Activated CD4-positive, CD25-positive, alpha-beta regulatory T cell (primary cell): ENCODE measurements around the gene MOB3B.

Experiments
- DNase-seq, 4 experiments: peaks; one replicate each; lab custom pipeline; 2025; lab: John Stamatoyannopoulos, UW

The MOB3B gene

DNA sequence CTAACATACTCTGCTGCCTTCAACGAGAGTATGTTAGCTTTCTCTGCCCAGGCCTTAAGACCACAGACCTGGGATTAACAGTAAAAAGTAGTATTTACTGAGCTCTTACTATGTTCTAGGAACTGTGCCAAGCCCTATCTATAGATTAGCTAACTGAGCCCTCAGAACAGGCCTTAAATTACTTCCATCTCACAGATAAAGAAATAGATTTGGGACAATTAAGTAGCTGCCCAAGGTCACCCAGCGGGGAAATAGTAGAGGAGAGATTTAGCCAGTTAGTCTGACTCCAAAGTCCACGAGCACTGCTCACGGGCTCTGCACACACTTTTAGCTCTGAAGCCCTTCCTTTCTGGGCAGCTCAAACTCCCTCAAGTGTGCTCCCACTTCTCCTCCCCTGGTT is 168.1 kb downstream of the MOB3B start:
- DNase-seq, result no peak

DNA sequence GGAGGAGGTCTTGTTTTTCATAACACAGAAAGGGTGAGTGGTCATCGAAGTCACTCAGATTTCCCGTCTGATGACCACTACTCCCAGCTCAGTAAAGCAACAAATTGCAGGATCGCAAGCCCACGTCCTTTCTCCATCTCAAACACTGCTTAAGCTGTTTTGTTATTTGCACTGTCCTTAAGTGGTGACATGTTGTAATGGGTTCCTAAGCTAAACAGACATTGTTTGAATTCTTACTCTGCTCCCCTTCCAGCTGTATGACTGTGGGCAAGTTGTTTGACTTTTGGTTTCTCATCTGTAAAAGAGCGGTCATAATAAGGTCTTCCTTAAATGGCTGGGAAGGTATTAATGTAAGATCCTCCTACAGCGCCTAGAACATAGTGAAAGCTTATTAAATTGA is 169.9 kb downstream of the MOB3B start:
- DNase-seq, result no peak

DNA sequence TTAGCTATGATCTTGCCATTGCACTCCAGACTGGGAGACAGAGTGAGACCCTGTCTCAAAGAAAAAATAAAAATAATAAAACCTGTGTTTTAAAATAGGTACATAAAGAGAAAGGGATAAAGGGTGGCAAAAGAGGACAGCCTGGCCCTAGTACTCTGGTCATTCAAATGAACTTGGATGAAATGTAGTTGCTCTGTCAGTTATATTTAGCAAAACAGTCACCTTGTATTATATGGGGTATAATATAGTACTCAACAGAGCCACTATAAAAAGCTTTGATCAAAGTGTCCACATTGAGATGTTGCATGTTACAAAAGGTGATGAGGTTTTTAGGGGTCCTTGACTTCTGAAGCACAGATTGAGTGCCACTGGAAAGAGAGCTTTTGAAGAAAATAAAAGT is 171.6 kb downstream of the MOB3B start:
- no peak for DNase-seq

DNA sequence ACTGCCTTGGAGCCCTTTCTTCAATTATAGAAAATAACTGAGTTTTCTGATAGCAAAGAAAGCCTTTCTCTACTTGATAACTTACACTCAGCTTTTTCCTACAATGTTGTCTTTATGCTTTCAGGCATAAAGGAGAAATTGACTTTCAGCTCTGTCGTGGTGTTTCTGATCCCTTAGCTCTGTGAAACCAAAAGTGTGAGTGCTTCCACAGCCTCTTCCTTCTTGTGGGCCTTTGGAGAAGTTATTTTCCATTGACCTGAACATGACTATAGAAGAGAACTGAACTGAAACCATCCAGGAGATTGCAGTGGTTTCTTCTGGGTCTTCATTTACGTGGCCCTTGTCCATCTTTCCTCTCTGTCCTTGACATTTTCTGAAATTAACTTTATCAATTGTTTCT is 173.2 kb downstream of the MOB3B start:
- no peak for DNase-seq

DNA sequence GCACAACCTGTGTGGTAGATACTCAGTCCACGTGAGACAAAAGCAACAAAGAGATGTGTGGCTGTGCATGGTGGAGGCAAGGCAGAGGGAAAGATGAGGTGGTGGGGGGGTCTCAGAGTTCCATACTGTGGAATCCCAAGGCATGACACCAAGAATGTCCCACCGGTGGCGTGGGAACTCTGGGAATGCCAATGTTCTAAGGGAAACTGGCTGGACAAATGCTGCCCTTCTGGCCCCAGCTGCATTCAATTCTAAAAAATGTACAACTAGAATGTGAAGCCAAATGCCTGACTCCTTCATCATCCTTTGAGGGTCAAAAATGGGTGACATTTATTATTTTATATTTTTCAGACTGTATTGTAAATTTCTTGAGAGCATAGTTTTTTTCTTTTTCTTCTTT is 174.4 kb downstream of the MOB3B start:
- DNase-seq, result no peak

DNA sequence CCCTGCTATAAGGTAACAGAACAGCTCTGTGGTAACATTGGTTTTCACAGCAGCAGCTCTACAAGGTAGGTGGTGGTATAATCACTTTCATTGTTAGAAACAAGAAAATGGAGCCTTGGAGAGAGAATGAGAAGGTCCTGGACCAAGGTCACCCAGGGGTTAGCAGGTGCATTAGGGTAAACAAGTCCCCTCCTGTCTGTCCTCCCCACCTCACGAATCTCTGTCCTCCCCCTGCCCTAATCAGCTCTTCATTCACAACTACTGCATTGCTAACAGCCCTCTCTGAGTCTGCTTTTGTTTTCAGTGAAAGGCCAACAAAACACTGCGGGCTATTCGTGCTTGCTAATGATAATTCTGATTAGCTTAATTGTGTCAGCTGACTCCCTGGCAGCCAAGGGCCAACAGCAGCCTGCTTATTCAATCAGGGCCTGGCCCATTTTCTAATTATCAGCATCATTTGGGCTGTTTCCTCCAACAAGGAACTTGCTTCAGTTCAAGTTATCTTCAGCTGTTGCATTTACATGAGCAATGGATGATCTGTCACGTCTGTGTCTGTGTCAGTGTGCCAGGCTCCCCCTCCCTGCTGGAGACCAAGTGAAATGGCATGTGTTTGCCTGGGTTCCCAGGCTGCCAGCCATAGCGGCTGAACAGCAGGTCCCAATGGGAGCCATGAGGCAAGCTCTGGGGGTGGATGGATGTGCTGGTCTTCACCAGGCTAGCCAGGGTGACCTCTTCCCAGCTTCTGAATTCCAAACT is 176.0 kb downstream of the MOB3B start:
- no peak for DNase-seq

DNA sequence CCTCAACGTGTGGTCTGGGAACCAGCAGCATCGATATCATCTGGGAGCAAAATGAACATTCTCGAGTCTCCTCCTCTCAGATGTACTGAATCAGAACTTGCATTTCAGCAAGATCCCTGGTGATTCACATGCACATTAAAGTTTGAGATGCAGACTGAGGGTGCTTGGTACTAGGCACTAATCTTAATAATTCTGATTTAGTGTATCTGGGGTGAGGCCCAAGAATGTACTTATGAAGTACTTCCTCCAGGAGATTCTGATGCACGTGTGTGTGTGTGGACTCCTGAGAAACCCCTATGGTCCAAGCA is 176.5 kb downstream of the MOB3B start:
- no peak for DNase-seq

DNA sequence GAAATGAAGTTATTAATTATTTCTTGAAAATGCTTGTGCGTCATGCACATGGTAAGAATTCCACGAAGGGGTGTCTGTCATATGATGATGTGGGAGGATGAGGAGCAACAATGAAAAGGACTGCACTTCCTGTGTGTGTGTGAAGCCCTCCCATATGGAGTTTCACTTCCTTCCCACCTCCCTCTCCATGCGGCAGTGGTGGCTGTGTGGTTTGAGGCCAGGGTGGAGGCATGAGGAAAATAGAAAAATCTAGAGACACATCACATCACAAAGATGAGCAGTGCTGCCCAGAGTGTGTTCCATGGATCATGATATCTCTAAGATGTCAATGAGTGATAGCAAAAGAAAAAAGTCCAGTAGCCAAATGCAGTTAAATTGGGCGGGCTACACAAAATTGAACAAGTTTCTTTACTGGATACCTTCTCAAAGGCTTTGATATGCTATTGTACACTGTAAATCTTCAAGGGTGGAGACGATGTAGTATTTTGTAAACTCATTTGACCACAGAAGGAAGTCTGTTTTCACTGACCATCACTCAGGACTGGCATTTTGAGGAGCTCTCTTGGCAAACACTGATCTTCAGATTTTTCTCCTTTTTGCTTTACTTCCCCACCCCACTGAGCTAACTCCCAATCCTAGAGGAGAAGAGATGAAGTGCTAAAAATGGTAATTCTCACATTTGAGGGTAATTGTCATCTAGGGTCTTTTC is 177.0 kb downstream of the MOB3B start:
- no peak for DNase-seq

DNA sequence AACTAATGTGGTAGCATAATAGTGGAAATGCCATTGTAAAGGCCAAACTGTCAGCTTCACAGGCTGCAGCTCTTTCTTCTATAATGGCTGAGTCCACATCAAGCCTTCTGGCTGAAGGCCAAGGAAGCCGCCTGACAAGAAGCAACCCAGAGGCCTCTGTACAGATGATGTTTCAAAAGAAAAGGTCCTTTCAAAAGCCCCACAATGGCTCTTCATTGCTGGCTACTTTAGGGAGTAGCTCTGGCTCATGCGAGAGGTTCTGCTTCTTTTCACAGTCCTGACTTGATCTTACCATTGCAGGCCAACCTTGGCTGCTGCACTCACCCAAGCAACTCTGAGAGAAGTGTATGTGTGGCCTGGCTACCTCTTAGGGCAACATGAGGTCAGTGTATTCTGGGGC is 178.2 kb downstream of the MOB3B start:
- DNase-seq, result no peak

DNA sequence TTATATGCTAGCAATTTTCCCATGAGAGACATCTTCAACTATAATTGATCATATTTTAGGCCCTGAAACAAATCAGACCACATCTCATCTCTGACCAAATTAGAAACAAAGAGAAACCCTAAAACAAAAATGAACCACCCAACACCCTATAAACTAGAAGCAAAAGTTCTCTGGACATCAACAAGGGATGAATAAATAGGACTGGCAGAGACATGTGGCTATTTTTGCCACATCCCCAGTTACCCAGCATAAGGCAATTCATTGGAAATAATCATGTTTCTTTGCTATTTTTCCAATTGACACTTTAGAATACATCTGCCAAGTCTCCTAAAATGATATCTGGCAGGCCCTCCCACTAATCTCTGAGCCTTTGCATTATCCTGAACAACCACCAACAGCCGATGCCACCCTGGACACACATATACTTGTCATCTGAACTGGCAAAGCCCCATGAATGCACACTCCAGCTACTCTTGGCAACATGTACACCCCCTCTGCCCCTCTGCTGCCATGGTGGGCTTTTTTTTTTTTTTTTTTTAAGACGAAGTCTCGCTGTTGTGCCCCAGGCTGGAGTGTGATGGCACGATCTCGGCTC is 179.1 kb downstream of the MOB3B start:
- DNase-seq, result no peak

DNA sequence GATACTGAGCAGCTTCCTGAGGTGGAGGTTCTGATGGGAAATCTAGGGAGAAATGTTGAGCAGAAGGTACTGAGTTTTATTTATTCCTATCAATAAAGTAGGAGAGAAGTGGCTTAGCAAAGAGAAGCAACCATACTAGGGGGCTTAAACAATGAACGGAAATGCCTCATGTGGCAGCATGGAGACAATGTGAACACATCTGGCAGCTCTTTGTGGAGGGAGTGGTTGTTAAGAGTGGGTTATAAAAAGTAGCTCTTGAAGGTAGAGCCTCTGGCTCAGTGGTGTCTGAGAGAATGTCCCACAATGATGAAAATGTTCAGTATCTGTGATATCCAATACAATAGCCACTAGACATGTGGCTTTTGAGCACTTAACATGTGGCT is 179.9 kb downstream of the MOB3B start:
- no peak for DNase-seq

DNA sequence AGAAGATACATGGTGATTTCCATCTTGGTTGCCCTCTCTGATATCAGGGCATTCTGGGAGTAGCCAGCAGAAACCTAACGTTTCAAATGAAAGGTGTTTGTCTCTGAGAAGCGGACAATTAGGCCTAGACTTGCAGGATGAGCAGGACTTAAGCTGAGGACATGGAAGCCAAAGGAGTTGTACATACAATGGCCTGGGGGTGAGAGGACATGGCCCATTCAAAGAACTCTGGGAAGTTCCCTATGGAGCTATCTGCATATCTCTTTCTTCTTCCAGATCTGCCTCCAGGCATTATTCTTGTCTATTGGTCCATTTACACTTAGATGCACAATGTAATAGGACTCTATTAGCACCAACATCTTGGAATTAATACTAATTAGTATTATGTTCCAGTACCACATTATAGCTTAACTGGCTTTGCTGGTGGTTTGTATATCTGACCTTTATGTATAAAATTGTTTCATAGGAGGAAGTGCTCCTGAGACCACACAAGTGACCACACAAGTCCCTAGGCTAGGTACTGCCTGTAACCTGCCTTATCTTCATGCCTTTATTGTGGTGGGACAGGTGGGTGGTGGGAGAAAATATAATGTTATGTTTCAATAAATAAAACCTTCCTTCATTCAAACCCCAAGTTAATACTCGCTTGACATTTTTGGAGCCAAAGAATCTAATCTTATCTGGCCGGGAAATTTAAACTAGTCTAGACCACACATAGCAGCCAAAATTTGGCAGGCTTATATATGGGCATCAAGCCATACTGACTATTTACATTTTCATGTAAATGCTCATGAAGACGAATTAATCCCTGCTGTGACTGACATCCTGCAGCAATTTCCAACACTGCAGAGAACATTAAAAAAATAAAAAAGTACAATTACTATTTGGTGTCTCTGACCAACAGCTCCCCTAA is 180.6 kb downstream of the MOB3B start:
- no peak for DNase-seq

DNA sequence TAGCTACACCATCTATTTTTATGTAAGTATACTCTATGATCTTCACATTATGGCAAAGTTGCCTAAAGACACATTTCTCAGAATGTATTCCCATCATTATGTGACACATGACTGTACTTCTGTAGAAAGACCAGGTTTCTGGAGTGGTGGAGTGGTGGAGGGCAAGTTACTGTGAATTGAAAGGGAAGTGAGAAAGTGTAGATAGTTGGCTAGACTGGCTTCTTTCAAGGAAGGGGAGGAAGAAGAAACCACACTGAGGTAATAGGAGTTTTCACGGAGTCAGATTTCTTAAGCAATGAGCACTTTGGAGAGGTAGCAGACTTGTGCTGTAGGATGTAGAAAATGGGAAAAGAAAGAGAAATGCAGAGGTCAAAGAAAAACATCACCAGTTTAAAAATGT is 181.7 kb downstream of the MOB3B start:
- no peak for DNase-seq

DNA sequence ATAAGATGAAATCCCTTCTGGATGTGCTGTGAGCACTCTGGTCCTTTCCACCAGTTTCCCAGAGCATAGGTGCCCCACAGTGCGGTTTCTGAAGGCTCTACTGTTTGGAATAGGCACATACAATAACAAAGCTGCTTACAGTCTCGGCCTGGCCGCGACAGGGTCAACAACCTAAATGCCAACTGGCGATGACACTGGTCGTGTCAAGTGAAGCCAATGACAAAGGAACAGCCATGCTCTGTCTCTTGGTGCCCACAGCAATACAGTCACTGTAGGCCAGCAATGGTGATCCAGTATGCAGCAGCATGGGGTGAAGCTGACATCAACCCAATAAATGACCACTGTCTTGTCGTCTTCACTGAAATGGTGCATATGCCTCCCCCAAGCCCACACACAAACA is 184.8 kb downstream of the MOB3B start:
- no peak for DNase-seq

DNA sequence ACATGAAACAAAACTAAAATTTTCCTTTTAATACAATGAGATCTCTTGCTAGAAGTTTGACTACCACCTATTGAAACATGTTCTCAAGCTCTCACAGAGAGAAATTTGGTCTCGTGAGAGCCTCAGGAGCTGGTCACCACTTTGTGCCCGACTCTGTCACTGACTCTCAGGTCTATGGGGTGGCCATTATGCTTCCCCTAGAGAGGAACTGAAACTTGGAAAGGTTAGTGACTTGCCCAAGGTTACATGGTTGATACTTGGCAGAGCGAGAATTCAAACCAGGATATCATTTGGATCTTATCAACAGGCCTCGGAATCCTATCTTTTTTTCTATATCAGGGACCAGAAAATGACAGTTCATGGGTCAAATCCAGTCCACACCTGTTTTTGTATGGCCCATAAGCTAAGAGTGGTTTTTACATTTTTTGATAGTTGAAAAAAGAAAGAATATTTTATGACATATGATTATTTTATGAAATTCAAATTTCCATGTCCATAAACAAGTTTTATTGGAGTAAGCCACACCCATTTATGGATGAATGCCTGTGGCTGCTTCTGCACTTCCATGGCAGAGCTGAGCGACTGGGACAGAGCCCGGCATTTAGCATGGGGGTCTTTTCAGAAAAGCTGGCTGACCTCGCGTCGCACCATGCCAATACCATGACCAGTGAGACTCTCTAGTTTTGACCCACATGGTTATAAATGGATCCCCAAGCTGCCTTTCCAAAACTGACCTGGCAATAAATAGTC is 187.9 kb downstream of the MOB3B start:
- no peak for DNase-seq

DNA sequence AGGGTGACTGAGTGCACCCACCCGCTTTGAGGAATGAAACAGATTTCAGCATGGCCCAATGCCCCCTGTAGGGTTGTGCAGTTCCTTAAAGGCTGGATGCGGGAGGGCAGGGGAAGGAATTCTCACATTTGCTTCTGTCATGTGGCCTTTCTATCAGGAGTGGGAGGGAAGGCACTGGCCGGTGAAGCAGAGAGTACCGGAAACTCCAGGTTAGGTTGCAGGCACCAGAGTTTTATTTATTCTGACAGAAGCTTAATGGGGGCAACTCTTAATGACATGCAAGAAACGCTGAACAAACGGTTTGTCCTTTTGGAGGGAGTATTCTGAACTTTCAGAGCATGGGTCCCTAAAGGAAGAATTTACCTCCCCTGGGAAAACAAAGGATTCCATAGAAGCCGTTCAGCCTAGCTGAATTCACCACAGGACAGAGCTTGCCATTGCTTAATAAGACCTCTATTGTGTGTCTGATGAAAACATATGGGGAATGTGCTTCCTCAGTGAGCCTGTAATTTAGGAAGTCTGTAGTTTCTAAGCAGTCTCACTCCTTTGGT is 188.6 kb downstream of the MOB3B start:
- DNase-seq, result no peak

DNA sequence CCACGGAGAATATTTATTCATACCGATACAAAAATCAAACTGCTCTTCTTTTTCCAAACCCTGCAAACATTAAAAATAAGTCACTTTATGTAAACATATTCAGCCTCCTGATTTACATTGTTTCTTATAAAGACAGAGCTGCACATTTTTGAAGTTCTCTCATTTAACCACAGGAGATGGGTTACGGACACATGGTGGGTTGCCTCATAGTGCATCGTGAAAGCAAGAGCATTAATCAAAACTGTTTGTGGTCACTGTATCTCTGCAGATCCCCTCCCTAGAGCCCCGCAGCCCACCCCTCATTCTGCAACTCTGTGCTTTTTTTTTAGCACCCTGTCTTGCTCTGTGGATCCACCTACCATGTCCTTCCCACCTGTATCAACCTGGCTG is 189.3 kb downstream of the MOB3B start:
- no peak for DNase-seq

DNA sequence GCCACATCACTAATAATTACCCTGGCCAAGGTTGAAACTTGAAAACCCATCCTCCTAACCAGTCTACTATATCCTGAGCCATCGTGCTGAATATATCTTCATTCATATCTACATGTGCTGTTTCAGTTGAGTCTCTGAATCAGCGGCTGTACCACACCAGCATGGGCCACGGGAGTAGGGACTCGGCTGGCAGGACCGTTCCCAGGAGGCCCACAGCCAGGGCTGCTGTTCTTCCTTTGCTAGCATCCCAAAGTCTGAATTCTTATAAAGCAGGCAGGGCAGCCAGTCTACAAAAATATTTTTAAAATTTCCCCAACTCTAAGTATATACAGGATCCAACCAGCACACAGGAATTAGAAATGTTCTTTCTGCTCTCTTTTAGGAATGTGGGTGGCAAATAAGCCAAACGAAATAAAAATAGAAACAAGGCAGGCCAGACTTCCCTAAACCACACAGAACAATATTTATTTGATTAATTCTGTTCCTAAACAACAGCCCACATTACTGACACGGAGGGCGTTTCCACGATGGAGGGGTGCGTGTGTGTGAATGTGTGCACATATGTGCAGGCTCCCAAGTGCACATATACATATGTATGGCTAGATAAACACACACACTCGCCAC is 189.8 kb downstream of the MOB3B start:
- no peak for DNase-seq

DNA sequence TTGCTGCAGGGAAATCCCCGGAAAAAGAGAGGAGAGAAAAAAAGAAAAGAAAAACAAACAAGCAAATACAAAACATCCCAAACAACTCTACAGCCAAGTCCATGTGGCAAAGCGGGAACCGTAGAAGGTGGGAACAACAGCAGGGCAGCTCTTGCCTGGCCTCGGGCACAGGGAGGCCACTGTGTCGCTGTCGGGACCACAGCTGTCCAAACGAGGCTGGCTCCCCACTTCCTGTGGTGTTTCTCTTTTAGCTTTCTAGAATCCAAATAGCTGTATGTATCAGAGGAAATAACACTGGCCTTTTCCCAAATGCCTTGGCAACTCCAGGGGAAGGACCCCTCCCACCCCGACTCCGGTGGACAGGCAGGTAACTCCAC is 191.1 kb downstream of the MOB3B start:
- DNase-seq, result no peak

DNA sequence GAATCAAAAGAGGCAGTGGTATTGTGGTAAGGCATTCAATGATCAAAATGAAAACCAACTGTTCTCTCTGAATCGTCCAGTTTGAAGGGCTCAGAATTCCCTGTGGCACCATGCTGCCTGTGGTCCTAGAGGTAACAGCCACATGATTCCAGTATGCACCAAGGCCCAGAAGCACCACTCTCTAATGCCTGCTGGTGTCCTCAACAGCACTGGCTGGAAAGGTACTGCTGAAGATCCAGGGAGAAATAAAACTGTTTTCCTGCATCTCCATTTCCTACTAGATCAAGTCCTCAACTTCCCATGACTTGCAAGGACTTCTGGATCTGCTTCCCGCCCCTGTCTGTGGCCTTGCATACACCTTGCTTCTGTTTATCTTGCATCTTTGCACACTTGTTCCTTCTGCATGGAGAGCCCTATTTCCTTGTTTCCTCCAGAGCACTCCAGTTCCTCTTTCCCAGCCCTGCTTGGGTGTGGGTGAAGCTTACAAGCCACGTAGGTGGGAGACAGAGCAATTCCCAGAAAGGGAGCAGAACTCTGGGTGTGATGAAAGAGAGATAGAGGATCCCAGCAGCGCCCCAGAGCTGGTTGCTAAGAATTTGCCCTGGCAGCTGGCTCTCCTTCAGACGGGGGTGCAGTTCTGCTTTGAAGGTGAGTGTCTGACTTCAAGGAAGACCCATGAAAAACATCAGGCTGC is 191.6 kb downstream of the MOB3B start:
- DNase-seq, result no peak

DNA sequence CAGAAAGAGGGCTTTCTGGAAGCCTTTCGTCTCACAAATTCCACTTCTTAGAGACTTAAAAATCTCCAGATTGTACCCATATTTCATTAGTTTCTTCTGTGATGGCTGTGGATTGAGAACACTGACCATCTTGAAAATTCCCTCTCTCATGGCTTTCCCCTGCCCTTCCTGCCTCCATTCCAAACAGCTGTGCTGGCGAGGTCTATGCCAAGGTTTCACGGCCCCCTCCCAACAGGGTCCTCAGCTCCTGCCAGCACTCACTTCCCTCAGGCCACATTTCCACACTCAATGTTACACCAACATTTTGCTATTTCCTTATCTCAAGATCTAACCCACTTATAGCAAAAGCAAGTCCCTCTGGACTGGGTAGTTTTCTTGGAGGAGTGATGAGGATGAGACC is 192.4 kb downstream of the MOB3B start:
- DNase-seq, result no peak
